GM12878 (cell line): ENCODE results near the gene ANKRD24. TPM values are rescaled to one million over a fixed set of nuclear protein-coding genes. Genes with fewer than 3 reads are reported as not detected.

Experiments used
- BCL3 ChIP-seq: IDR thresholded peaks from 2 replicates; pipeline ENCODE4 v1.6.1; 2011; ENCODE audit warnings: borderline replicate concordance, low read depth, mild to moderate bottlenecking, moderate library complexity, low read length; ENCODE audit not compliant: insufficient read depth, poor library complexity, severe bottlenecking
- CBX5 ChIP-seq: sonication (generic); IDR thresholded peaks from 2 replicates; pipeline ENCODE4 v1.6.1; 2016; ENCODE audit warnings: low read depth, moderate library complexity, mild to moderate bottlenecking, inconsistent platforms
- CREM ChIP-seq: IDR thresholded peaks from 2 replicates; pipeline ENCODE4 v1.6.1; 2014; ENCODE audit warnings: antibody characterized with exemption, low read depth
- CUX1 ChIP-seq: IDR thresholded peaks from 2 replicates; pipeline ENCODE4 v1.6.1; 2012; ENCODE audit warnings: improper control_type of control experiment, low read depth, low read length; ENCODE audit not compliant: insufficient replicate concordance
- DPF2 ChIP-seq: fragments of 450-650 bp; IDR thresholded peaks from 2 replicates; pipeline ENCODE4 v1.6.1; 2017; ENCODE audit warnings: mild to moderate bottlenecking
- E2F8 ChIP-seq: fragments of 450-650 bp; IDR thresholded peaks from 2 replicates; pipeline ENCODE4 v1.6.1; 2018; ENCODE audit warnings: mild to moderate bottlenecking, low read depth, moderate library complexity; ENCODE audit not compliant: partially characterized antibody
- HDAC2 ChIP-seq: fragments of 200-600 bp; sonication (generic); IDR thresholded peaks from 2 replicates; pipeline ENCODE4 v1.6.1; 2017
- MEF2B ChIP-seq: fragments of 450-650 bp; IDR thresholded peaks from 2 replicates; pipeline ENCODE4 v1.6.1; 2018; ENCODE audit warnings: mild to moderate bottlenecking, moderate library complexity; ENCODE audit not compliant: partially characterized antibody, poor library complexity, severe bottlenecking
- MTA3 ChIP-seq: IDR thresholded peaks from 2 replicates; pipeline ENCODE4 v1.6.1; 2012; ENCODE audit warnings: low read length, inconsistent platforms, borderline replicate concordance
- PML ChIP-seq: IDR thresholded peaks from 2 replicates; pipeline ENCODE4 v1.6.1; 2012; ENCODE audit warnings: low read length, inconsistent platforms
- SKIL ChIP-seq: fragments of 450-650 bp; IDR thresholded peaks from 2 replicates; pipeline ENCODE4 v1.6.1; 2017; ENCODE audit warnings: mild to moderate bottlenecking, low read depth, inconsistent platforms; ENCODE audit not compliant: poor library complexity, severe bottlenecking
- STAT1 ChIP-seq: fragments of 450-650 bp; conservative IDR thresholded peaks from 2 replicates; pipeline ENCODE4 v1.6.1; 2014; ENCODE audit warnings: antibody characterized with exemption, mild to moderate bottlenecking
- STAT3 ChIP-seq: IDR thresholded peaks from 2 replicates; pipeline ENCODE4 v1.6.1; 2011; ENCODE audit warnings: low read depth, low read length, improper control_type of control experiment
- TARDBP ChIP-seq: IDR thresholded peaks from 2 replicates; pipeline ENCODE4 v1.6.1; 2016; ENCODE audit warnings: borderline replicate concordance
- ZBTB33 ChIP-seq: fragments of 450-650 bp; IDR thresholded peaks from 2 replicates; pipeline ENCODE4 v1.6.1; 2017; ENCODE audit warnings: mild to moderate bottlenecking
- polyA plus RNA-seq, 11 experiments: library from polyadenylated mRNA; depleted of rRNA in 4 of 11; unstranded in 6 of 11; stranded (reverse) in 5 of 11; fragments of >200 nt; fragmentation: Nextera tagmentation in 4 of 11; fragmentation: Illumina TruSeq in 1 of 11; extraction: Ambion mirVana in 4 of 11; extraction: Trizol in 1 of 11; gene quantifications; 1 replicate in 1 of 11; 2 replicates in 10 of 11; pipeline versions ENCODE4 v1.2.1 to v1.2.3, GENCODE V29; 2011 to 2016; ENCODE audit warnings: inconsistent platforms in 2 of 11, missing spikeins in 2 of 11, low read depth in 1 of 11
- total RNA-seq, 4 experiments: library from RNA; depleted of rRNA in 3 of 4; stranded (reverse); fragments of >200 nt in 3 of 4; fragmentation: Illumina TruSeq in 1 of 4; extraction: Trizol in 1 of 4; gene quantifications; 2 replicates each; pipeline versions ENCODE4 v1.2.1 to v1.2.3, GENCODE V29; 2013 to 2021

Gene ANKRD24
- total and polyA plus RNA-seq, 10 of the 15 experiments (the other 5 are each of a cell fraction or from before 2014, with no cell fraction given), result 0.02 to 0.59 (median 0.35) TPM; not detected in 1

GRCh38 chr19:4246767-4247593, 64.5 kb downstream of the ANKRD24 start, which contains the start of gene YJU2 (continued):
- no peak for TF ChIP-seq MEF2B
- TF ChIP-seq HDAC2, result no peak
- TF ChIP-seq STAT1, result peak; percentile 94
- TF ChIP-seq PML, result peak; percentile 98
- peak; percentile 98 for TF ChIP-seq DPF2
- TF ChIP-seq ZBTB33, result no peak; the same call in 1 of the 2 replicates
- TF ChIP-seq MTA3, result peak; percentile 99
- peak; percentile 97 for TF ChIP-seq CREM
- TF ChIP-seq BCL3, result peak; percentile 68
- TF ChIP-seq STAT3, result 0 out of 2 replicates have a peak, but pooled peaks have one; percentile 33
- peak; percentile 44; the same call in 1 of the 2 replicates for TF ChIP-seq CBX5
- TF ChIP-seq SKIL, result peak; percentile 88
- TF ChIP-seq CUX1, result no peak
- TF ChIP-seq TARDBP, result peak; percentile 73; the same call in 1 of the 2 replicates
- TF ChIP-seq E2F8, result peak; percentile 99
